Hematopoietic multipotent progenitor cell treated with erythropoietin and hydrocortisone succinate and interleukin-3 and kit ligand, for 6 days (in vitro differentiated cells): ENCODE results near the gene BORCS8.
"Not testable (repeated sequence)": the region's sequence is repeated elsewhere in the genome, so short reads cannot be mapped to it uniquely, and the experiment has no call there.

Source experiments
- DNase-seq: peaks from one replicate; pipeline ENCODE4 v3.0.0-alpha.2; 2015

Gene BORCS8

GRCh38 chr19:19179548-19180441, 12.2 kb downstream of the BORCS8 start:
- DNase-seq, result peak; percentile 75

DNA sequence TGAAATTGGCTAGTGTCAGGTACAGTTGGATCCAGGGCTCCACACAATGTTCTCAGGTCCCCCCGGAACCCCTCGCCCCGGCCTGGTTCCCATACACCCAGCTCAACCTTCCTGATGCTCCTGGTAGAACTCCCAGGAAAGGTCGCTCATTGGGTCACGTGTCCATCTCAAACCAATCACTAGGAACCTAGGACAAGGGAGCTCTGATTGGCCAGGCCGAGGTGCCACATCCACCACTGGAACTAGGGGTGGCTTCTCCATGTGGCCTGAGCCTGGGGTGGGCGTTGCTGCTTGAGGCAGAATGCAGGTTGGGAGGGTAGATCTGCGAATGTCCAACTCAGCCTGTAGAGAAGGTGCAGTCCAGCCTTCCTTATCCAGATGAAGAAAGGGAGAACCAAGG, 15.0 kb downstream of the BORCS8 start:
- DNase-seq, result no peak

DNA sequence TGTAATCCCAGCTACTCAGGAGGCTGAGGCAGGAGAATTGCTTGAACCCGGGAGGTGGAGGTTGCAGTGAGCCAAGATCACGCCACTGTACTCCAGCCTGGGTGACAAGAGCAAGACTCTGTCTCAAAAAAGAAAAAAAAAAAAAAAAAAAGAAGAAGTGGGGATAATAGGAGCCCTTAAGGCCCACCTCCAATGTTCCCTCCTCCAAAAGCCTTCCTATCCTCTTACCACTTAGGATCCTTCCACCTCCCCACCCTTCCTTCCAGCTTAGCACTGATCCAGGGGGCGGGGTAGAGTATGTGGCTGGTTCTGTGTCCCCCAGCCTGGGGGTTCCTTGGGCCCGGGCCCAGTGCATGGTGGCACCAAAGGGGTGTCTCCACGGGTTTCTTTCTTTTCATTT, 18.7 kb downstream of the BORCS8 start:
- DNase-seq, result not testable (repeated sequence)

DNA sequence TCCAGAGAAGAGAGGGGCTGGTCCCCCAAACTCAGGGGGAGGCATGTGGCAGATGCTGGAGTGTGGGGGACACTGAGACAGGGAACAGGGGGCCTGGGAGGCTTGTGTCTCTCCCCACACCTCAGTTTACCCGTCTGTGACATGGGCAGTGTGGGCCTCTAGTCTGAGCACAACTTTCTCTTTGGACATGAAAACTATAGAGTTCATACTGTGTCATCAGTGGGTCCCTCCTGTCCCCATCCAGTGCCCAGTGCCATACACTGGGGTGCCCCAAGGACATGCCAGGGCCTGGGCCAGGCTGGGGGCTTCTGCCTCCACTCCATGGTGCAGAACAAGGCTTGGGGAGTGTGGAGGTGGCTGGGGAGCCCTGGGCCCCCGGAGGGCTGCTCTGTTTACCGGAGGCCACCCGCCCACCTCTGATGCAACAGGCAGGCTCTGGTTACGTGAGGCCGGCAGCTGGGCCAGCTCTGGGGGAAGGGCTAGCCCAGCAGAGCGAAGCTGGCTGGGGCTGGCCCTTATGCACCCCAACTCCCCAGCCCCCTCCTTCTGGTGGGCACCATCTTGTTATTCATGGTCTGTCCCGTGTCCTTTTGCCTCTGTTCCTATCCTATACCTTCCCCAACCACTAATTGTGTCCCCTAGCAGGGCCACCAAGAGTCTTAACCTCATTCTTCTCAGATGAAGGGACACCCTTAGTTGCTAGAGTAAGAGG, 20.0 kb downstream of the BORCS8 start:
- DNase-seq, result peak; percentile 41

- DNase-seq, result no peak
Observed at GRCh38 chr19:19170873-19171672, 20.9 kb downstream of the BORCS8 start.

DNA sequence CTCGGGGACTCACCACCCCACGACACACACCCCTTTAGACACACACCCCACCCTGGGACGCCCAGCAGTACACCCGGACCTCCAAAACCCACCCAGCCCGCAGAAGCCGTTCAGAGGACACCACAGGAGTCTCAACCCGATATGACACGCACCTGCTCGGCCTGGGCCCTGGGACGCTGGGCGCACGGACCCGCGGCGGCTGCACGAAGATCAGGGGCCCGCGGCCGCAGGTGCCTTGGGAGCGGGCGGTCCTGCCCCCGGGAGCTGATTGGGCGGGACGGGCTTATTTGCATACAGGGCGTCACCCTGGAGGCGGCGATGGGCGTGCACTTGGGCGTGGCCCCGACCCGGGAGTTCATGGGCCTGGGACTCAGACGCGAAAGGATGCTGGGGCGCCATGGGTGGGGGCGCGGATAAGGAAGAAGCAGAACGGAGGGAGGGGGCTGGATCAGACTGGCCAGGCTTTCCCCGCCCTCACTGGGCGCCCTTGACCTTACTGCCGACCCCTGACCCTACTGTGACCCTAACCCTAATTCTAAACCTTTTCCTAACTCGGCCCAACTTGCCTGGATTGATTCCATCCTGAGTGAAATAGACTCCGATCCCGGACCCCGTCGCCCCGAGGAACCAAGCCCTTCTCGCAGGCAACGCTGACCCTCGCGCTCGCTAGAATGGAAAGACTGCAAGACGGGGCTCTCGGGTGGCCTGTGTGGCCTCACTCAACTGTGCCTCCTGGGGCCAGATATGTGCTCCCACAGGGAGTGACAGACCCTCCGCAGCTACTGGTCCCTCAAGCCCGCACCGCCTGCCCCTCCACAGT, 21.7 kb downstream of the BORCS8 start, which contains the start of gene MEF2B:
Gene MEF2B (minus strand): TSS at position 211 of the 820 bp plus-strand sequence. CDS start 19,528 bp downstream, outside the sequence.
- peak; percentile 93 for DNase-seq

DNA sequence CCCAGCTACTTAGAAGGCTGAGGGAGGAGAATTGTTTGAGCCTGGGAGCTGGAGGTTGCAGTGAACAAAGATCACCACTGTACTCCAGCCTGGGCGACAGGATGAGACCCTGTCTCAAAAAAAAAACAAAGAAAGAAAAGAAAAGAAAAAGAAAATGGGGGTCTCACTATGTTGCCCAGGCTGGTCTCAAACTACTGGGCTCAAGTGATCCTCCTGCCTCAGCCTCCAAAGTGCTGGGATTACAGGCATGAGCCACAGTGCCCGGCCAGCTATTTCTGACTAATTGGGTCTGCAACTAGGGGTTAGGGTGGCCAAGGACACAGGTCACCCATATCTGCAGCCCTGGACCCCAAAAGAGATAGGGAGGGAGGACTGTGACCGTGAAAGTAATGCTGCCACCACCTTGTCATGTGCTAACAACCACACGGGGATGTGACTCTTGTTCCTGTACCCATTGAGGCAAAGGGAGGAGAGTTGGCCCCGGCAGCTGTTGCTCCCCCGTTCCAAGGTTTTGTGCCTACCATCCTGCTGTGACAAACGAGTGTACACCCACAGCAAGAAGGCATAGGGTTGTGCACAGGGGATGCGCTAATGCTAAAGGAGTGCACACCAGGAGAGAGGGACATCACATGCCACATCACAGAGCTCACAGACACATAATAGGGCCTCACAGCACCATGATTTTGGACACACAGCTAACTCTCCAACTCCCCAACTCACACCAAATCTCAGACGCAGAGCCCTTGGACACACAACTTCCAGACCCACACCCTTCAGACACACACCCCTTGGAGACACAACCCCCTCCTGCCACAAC, 22.5 kb downstream of the BORCS8 start:
- DNase-seq, result no peak

GRCh38 chr19:19167612-19168011, 24.3 kb downstream of the BORCS8 start:
- DNase-seq, result no peak

GRCh38 chr19:19165396-19165795, 26.6 kb downstream of the BORCS8 start:
- DNase-seq, result no peak

DNA sequence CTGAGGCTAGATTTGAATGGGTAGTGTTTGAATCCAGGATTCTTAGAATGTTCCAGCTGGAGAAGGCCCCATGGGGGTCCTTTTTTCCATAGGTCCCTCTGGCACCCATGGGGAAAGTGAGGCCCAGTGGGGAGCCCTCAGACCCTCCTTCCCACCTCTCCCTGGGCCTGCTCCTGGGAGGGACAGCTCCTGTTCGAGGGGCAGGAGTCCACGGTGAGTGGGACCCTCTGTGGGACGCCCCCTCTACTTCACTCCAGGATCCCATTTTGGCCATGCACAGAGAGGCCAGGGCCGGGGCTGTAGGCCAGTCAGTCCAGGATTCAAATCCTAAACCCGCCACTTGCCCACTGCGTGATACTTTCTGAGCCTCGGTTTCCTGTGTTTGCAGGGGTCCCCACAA, 29.5 kb downstream of the BORCS8 start:
- DNase-seq, result no peak

DNA sequence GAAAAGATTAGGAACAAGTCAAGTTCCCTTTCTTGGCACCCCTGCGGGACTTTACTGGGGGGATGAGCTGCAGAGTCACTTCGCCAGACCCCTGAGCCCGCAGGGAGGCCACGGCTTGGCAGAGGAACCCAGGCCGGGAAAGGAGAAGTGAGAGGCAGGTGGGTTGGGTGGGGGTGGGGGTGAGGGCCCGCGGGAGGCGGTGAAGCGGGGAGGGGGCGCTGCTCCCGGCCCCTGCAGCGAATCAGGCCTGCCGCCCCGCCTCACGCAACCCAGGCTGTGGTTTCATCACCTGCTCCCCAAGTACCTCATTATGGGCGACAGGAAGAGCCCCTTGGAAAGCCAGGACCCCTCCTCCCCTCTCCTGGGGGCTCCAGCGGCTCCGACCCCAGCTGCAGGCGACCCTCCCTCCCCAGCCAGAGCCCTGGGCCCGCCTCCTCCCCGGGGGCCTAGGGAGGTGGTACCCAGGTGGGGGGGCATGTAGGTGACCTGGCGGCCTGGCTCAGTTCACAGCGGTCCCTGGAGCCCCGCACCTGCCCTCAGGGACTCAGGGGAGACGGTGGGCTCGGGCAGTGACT, 31.4 kb downstream of the BORCS8 start:
- DNase-seq, result peak; percentile 24

GRCh38 chr19:19159534-19159933, 32.4 kb downstream of the BORCS8 start:
- no peak for DNase-seq

DNA sequence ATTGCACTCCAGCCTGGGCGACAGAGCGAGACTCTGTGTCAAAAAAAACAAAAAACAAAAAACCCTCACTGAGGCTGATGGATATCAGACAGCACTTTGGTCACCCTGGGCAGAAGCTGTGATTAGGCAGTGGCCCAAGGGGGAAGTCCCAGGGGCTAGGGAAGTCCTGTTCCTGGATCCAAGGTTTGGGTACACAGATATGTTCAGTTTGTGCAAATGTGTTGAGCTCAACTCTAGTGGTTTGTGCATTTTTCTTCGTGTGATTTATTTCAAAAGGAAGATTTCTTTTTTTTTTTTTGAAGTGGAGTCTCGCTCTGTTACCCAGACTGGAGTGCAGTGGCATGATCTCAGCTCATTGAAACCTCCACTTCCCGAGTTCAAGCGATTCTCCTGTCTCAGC, 34.1 kb downstream of the BORCS8 start:
- DNase-seq, result no peak

- DNase-seq, result no peak
Observed at GRCh38 chr19:19155495-19156219, 36.3 kb downstream of the BORCS8 start.

DNA sequence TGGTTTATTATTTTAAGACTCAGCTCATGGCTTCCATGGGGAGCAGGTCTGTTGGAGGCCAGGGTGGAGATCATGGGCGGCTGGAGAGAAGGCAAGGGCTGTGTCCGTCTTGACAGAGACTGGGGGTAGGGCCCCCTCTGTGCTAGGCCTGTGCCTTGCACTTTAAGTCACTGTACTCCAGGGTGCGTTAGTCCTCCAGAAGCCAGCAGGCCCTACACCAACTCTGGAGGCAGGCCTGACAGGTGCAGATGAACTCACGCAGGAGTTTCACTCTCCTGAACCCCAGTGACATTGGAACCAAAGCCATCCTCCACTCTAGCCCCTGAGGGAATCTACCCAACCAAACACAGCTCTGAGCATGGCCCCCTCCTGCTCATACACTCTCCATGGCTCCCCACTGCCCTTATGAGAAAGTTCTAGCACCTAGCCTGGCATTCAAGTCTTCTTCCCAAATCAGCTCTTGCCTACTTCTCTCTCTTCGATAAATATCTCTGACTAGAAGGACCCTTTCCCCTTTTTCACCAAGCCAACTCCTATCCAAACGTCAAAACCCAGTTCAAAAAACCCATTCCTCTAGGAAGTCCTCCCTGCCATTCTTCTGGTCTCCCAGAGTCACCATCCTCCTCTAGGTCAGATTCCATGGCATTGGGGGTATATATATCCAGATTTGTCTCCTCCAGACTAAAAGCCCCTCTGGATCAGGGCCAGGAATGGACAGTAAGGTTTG, 37.0 kb downstream of the BORCS8 start:
- no peak for DNase-seq

DNA sequence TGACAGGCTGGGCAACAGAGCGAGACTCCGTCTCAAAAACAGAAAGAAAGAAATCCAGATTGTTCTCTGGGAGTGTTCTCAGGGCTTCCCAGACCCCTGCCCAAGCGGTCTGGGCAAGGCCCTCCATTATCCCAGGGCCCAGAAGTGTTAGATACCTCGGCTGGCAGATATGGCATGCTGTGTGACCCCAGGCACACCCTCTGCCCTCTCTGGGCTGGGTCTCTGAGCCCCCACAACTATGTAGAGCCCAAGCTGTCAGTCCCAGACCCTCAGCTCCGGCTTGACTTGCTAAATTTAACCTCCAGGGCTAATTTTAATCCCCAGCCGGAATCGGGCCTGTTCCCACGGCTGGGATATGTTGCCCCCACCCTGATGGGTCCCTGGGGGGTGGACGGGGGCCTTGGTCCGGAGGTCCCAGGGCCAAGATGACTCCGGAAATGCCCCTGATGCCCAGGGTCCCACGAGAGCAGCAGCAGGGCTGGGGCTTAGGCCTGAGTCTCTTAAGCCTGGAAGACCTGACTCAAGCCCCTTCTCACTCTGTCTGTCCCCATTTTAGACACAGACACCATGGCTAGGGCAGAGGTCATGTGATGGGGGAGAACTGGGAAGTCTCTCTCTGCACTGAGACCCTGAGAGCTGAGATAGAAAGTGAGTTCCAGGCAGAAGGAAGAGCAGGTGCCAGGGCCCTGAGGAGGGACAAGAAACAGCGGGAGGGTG, 39.1 kb downstream of the BORCS8 start:
- DNase-seq, result no peak

- DNase-seq, result no peak
Observed at GRCh38 chr19:19151418-19151817, 40.5 kb downstream of the BORCS8 start.

DNA sequence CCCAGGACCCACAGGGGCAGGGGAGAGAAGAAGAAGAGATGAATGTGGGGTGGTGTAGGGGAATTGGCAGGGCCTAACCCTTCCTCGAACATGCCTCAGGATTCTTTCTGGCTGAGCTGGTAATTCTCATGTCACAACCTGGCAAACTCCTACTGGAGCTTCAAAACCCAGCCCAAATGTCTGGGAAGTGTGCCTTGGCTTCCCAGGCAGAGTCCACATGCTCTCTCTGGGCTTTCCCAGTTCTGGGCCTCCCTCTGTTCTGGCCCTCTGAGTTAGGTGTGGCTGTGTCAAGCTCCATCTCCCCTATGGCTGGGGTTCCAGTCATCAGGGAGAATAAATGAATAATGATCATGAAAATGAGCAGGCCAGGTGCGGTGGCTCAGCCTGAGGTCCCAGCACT, 42.5 kb downstream of the BORCS8 start:
- no peak for DNase-seq

- DNase-seq, result not testable (repeated sequence)
Observed at GRCh38 chr19:19148504-19148903, 43.4 kb downstream of the BORCS8 start.
